ENCODE measurements around the gene TBC1D23. TPM values are rescaled to one million over a fixed set of nuclear protein-coding genes. Genes with fewer than 3 reads are reported as not detected.

The TBC1D23 gene
- total and polyA plus RNA-seq, 2 of the 13 experiments (the other 11 are each of a cell fraction or from before 2014, with no cell fraction given), result 28.7 to 35.4 TPM

DNA sequence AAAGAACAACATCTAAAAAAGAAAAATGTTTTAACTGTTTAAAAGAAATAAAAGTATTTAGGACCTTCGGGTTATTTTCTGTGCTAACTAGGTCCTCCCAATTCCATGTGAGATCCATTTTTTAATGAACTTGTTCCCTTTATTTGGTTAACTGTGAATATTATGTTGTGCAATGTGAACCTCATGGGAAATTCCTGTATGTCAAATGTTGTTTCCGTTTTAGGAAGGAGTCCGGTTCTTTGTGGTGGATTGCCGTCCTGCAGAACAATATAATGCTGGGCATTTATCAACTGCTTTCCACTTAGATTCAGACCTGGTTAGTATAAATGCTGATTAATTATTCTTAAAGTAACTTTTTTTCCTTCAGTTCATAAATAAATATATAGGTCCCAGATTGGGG, 38.2 kb downstream of the TBC1D23 start:
- Histone ChIP-seq H3K4me3 (replicated peaks in 1 of 3; ENCODE audit: insufficient read depth in 1 of 3, low read depth in 2 of 3, low read length in 3 of 3) (no peak overlapping the region), H3K4me2 (ENCODE audit: low read depth, low read length) (no peak overlapping the region), H3K36me3 (replicated peaks in 1 of 2; ENCODE audit: control insufficient read depth in 1 of 2, insufficient read depth in 2 of 2, low read length in 2 of 2) (peaks cover 8 to 34% of the 10 kb centered on the region in 2 experiments), H3K27ac (ENCODE audit: extremely low read length, insufficient read depth, low read length) (no peak overlapping the region), H4K20me1 (ENCODE audit: insufficient read depth, low read length) (no peaks in the 10 kb centered on the region), H3K9ac (ENCODE audit: insufficient read depth, low read depth, low read length) (no peak overlapping the region), H3K9me3 (ENCODE audit: low read length) (no peaks in the 10 kb centered on the region), H2AFZ (ENCODE audit: low read length) (no peak overlapping the region), H3K79me2 (ENCODE audit: insufficient read depth, low read length) (no peaks in the 10 kb centered on the region), H3K27me3 (ENCODE audit: control insufficient read depth in 1 of 2, insufficient read depth in 2 of 2, low read length in 2 of 2) (no peaks in the 10 kb centered on the region), H3K4me1 (ENCODE audit: insufficient read depth, low read length) (no peaks in the 10 kb centered on the region)
- TF ChIP-seq, protein P1, sequence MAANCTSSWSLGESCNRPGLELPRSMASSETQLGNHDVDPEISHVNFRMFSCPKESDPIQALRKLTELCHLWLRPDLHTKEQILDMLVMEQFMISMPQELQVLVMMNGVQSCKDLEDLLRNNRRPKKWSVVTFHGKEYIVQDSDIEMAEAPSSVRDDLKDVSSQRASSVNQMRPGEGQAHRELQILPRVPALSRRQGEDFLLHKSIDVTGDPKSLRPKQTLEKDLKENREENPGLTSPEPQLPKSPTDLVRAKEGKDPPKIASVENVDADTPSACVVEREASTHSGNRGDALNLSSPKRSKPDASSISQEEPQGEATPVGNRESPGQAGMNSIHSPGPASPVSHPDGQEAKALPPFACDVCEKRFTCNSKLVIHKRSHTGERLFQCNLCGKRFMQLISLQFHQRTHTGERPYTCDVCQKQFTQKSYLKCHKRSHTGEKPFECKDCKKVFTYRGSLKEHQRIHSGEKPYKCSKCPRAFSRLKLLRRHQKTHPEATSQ (CRISPR knock-in tag; IDR thresholded peaks at IDR 0.05; ENCODE audit: borderline replicate concordance), result no peak
- TF ChIP-seq ZNF33A (CRISPR knock-in tag; IDR thresholded peaks at IDR 0.05; ENCODE audit: borderline replicate concordance) (no peak), ZNF382 (CRISPR knock-in tag; IDR thresholded peaks at IDR 0.05; ENCODE audit: borderline replicate concordance) (no peak), ISX (CRISPR knock-in tag; conservative IDR thresholded peaks at IDR 0.05) (no peak), KDM6A (CRISPR knock-in tag; IDR thresholded peaks at IDR 0.05; ENCODE audit: low read depth) (no peak), ONECUT2 (CRISPR knock-in tag; IDR thresholded peaks at IDR 0.05) (no peak), CCDC6 (CRISPR knock-in tag; IDR thresholded peaks at IDR 0.05) (no peak), PRMT3 (CRISPR knock-in tag; IDR thresholded peaks at IDR 0.05; ENCODE audit: borderline replicate concordance, low read depth) (no peak), ZNF205 (CRISPR knock-in tag; IDR thresholded peaks at IDR 0.05) (no peak), ZNF629 (CRISPR knock-in tag; conservative IDR thresholded peaks at IDR 0.05) (no peak), ZNF841 (CRISPR knock-in tag; IDR thresholded peaks at IDR 0.05; ENCODE audit: borderline replicate concordance) (no peak), EP300 (IDR thresholded peaks at IDR 0.05; ENCODE audit: low read depth in 2 of 2, low read length in 2 of 2) (no peak), EP300 (CRISPR knock-in tag; IDR thresholded peaks at IDR 0.05; ENCODE audit: borderline replicate concordance) (no peak)
- TF ChIP-seq, protein P2, sequence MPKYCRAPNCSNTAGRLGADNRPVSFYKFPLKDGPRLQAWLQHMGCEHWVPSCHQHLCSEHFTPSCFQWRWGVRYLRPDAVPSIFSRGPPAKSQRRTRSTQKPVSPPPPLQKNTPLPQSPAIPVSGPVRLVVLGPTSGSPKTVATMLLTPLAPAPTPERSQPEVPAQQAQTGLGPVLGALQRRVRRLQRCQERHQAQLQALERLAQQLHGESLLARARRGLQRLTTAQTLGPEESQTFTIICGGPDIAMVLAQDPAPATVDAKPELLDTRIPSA (CRISPR knock-in tag; IDR thresholded peaks at IDR 0.05; ENCODE audit: borderline replicate concordance), result no peak
- TF ChIP-seq, protein P3, sequence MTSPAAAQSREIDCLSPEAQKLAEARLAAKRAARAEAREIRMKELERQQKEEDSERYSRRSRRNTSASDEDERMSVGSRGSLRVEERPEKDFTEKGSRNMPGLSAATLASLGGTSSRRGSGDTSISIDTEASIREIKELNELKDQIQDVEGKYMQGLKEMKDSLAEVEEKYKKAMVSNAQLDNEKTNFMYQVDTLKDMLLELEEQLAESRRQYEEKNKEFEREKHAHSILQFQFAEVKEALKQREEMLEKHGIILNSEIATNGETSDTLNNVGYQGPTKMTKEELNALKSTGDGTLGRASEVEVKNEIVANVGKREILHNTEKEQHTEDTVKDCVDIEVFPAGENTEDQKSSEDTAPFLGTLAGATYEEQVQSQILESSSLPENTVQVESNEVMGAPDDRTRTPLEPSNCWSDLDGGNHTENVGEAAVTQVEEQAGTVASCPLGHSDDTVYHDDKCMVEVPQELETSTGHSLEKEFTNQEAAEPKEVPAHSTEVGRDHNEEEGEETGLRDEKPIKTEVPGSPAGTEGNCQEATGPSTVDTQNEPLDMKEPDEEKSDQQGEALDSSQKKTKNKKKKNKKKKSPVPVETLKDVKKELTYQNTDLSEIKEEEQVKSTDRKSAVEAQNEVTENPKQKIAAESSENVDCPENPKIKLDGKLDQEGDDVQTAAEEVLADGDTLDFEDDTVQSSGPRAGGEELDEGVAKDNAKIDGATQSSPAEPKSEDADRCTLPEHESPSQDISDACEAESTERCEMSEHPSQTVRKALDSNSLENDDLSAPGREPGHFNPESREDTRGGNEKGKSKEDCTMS (CRISPR knock-in tag; conservative IDR thresholded peaks at IDR 0.05), result no peak
- ChIA-PET CTCF (ENCODE audit: low intra/inter-chr PET ratio, low total read pairs) (no interaction called here), POLR2A (no interaction called here)
- DNase-seq (ENCODE audit: low spot score) (no peak), FAIRE-seq (no peak), ATAC-seq (no peak)
- WGBS (ENCODE audit: low lambda C conversion rate), result 98% methylated on average over 4 of the region's 4 CpGs
- intact Hi-C loops (cut with micrococcal nuclease; ENCODE audit: unreplicated experiment) (no loop called here), in situ Hi-C loops (cut with HindIII; ENCODE audit: extremely low pct_ligation_motif_present, low pct_unique_long_range_greater_than_20kb) (no loop called here)
- no TSS peak for BruUV-seq (replicated peaks)

All from HepG2 (cell line).